ENCODE data around the gene NAV2. TPM values are rescaled to one million over a fixed set of nuclear protein-coding genes. Genes with fewer than 3 reads are reported as not detected.

Gene NAV2
- total RNA-seq, 1 experiment from 2014 or later: 1.8 TPM

DNA sequence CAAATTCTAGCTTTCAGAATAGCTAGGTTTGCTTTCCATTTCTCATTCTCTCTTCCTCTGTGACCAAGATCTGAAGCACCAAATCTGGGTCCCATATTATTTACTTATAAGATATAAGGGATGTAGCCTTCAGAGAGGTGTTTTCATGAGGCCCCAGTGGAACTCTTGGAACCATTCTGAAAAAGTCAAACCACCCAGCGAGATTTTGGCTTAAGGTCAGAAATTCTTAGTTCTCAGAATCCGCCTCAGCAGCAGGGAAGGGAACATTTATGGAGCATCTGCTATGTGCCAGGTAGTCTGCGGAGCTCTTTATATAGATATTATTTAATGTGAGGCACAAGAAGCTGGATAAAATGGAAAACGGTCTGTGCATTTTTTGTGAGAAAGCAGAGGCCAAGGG is 6.3 kb downstream of the NAV2 start:
- no peak for DNase-seq (ENCODE audit: low read depth)

DNA sequence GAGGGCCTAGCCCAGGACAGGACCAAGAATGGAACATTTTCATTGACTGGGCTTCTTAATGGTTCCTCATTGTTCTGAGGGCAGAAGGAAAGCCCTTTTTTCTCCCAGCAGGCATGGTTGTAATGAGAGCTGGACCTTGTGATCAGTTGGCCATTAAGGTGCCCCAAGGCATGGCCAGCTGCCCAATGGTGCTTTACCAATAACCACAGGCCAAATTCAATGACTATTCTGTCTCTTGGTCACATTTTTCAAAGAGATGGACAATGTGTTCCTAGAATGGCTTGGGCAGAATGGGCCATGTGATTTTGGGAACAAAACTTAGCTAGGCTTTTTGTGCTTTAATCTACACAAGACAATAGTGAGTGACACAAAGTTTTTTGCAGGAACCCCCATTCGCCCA is 7.3 kb downstream of the NAV2 start:
- DNase-seq (ENCODE audit: low read depth): no peak

DNA sequence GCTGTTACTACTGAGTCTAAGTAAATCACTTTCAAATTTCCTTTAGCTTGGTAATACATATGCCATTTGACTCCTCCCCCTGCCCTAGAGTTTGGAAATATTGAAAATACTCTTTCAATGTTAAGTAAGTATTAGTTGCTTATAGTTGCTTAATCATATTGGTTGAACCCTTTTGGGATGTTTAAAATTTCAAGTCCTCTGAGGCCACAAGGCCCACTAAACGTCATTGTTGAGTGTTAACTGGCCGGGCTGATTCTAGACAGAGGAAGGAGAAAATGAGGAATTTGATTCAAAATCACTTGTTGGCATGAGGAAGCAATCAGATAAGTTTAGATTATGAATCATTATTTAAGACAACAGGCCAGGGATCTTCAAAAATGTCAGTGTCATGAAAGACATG is 8.5 kb downstream of the NAV2 start:
- DNase-seq (ENCODE audit: low read depth): no peak

DNA sequence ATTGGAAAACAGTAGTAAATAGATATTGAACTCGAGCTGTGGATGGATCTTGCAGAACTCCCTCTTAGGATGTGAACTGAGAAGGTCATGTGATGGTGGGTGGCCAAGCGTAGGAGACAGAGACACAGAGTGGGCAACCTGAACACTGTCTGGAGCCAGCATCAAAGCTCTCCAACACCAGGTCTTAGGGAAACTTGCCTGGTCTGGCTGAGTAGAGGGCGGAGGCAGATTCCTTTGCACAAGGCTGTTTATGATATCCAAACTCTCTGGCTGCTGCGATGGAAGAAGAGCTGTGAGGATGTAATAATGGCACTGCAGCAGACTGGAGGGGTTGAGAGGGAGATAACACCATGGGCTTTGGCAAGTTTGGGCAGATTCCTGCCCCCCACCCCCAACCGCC is 10.1 kb downstream of the NAV2 start:
- DNase-seq (ENCODE audit: low read depth): no peak

DNA sequence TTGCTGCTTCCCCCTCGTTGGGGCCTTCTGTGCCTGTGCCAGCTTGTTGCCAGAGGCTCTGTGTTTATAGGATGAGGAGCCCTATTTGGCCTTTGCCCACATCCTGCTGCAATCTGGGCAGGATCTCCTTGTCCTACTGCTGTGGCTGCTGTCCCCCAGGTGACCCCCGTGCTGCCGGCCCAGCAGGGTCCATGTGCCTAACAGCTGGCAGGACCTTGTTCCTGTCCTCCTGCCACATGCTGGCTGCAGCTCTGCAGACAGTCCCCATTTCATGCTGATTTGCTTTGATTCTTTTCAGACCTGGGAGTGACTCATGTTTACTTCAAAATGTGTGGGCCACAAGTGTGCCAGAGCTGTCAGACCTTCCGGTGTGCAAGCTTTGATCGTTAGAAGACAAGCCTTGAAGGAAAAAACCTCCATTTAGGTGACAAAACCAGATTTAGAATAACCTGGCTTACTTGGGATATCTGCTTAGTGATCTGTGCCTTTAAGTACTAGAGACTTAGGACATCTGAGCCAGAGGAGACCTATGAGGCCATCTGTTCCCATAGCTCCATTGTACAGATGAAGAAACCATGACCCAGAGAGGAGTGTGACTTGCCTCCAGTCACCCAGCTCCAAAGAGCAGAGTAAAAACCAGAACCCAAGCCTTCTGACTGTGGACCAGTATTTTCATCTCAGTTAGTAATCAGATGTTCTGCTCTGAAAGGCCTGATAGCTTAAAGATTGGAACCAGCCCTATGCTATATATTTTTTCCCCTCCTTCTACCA is 11.1 kb downstream of the NAV2 start:
- peak; percentile 66 for DNase-seq (ENCODE audit: low read depth)

DNA sequence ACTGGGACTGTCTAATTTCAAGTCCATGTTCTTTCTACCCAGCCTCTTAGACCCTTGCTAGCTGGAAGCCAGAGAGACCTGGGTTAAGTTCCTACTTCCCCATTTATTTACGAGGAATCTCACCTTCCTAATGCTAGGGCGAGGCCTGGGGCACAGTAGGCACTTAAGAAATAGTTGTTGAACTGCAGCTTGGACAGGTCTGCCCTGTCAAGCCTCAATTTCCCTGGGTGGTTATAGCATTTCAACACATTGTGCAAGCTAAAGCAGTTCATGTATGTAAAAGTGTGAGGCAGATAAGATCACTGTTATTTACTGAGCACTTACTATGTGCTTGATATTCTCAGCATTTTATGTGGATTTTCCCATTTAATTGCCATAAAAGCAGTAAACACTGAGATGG is 12.1 kb downstream of the NAV2 start:
- no peak for DNase-seq (ENCODE audit: low read depth)

DNA sequence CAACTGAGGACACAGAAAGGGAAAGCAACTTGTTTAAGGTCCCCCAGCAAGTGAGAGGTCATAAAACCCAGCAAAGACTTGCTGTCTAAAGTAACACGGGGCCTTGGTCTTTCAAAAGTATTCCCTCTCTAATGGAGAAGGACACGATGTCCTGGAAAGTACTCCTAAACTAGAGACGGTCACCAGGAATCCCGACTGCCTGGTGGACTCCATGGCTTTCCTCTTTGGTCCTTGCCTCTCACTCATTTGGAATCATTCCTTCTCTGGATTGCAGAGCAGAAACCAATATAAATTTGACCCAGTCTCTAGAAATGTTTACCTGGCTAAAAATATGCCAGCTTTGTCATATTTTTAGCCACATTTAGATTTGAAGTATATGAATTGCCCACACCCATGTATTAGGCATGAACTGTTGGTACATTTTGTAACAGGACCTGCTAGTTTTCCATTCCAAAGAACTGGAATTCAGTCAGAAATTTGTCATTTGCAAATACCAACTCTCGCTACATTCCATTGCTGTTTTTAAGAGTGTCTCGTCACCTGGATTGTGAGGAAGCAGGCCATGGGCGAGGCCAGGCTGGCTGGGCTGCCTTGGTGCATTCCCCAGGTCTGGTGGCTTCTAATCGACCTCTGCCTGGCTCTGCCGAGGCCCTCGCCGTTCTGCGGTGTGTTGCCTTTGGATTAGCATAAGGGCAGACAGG is 12.9 kb downstream of the NAV2 start:
- DNase-seq (ENCODE audit: low read depth): no peak

DNA sequence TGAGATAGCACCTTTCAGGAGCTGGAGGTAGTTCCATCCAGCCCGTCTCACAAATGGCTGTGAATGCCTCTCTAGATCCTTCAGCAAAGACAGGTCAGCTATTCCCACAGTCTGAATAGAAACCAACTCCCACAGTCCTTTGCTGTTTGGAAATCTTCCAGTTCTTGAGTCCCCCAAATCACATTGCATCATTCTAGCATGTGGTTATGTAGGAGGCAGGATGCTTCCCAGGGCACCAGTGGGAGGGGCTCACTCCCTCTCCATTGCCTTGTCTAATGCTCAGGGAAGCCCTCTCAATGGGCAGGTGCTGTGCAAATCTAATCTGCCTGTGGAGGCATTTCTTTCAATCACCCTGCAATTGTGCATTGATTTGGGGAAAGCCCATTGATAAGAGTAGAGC is 14.6 kb downstream of the NAV2 start:
- DNase-seq (ENCODE audit: low read depth): peak; percentile 39

DNA sequence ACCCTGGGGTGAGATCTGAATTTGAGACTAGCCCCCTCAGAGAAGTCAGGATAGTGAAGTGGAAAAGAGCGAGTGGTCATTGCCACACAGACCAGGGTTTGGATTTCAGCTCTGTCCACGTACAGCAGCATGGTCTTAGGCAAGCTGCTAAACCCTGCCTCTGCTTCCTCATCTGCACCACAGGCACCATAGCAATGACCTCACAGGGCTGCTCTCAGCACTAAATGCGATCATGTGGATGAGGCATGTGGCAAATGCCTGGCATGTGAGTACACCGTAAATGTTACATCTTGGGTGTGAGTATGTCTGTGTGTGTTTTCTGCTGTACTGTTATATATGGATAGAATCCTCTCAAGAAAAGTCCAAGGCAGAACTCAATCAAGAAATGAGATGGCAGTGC is 15.8 kb downstream of the NAV2 start:
- DNase-seq (ENCODE audit: low read depth): no peak

DNA sequence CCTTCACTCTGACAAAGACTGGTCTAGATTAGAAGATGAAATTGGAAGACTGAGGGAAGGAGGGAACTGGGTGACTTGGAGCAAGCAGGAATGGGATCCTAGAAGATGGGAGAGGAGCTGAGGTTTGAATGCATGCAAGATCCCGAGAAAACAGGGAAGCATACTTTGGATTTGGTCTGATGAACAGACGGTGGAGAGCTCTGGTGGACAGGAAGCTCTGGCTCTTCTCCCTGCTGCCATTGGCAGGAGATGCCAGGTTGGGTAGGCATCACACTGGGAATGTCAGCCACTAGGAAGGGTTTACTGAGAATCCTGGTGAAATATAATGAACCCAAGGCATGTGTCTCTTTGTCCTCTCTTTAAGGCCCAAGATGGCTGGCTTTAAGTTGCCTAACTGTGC is 16.5 kb downstream of the NAV2 start:
- no peak for DNase-seq (ENCODE audit: low read depth)

DNA sequence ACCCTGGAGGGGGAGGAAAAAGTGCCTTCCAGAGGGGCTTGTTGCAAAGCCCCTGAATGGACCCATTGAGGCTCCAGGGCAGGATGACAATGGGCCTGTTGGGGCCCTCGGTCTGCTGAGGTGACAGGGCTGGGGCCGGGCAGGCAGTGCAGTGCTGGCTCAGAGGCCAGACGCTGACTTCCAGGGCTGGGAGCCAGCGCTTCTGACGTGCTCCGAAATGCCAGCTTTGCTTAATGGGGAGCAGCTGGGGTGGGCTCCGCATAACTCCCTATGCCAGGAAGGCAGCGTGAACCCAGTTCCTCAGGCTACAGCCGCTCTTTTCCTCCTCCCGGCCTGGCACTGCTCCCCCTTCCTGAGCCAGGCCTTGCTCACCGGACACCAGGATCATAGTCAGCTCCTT is 17.7 kb downstream of the NAV2 start:
- no peak for DNase-seq (ENCODE audit: low read depth)

DNA sequence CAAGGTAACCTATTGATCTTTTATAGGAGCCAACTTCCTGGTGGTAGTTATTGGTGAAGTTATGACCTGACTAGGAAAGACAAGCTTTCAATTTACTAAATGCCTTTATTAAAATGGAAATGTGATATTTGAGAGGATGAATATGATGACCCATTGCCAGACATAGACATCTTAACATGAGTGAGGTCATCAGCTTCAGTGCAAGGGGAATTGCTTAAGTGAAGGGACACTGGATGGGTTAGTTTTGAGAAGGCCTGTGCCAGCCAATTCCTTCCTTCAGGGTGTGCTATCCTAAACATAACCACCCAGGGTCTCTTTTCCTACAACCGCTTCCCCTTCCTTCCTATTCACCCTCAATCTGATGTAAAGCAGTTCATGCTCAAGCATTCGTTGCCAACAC is 21.5 kb downstream of the NAV2 start:
- DNase-seq (ENCODE audit: low read depth): no peak

DNA sequence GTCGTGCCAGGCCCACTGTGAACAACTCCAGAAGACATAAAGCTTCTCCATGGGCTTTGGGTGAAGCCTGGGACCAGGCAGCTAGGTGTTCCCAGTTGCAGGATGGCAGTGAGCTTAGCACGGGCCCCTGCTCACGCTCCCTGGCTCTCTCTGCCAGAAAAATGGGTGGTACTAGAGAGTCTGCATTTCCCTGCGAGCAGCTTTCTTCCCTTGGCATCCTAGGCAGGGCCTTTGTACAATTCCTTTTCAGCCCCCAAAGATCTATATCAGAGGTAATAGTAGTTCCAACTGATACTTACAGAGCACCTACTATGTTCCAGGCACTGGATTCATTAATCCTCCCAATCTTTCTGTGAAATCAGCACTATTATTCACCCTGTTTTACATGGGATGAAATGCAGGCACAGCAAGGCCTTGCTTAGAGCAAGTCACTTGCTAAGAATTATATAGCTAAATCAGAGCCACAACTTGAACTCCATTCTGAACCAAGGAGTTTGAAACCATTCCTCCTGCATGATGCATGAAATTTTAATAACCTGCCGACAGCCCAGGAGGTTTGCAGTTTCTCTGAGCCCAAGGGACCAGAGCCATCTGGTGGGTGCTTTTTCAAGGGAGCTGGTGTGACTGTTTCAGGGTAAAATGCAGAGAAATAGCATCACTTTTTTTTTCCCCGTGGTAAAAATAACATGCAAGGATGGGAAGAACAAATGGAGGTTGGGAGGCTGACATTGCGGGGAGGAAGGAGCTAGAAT is 22.7 kb downstream of the NAV2 start:
- DNase-seq (ENCODE audit: low read depth): no peak

DNA sequence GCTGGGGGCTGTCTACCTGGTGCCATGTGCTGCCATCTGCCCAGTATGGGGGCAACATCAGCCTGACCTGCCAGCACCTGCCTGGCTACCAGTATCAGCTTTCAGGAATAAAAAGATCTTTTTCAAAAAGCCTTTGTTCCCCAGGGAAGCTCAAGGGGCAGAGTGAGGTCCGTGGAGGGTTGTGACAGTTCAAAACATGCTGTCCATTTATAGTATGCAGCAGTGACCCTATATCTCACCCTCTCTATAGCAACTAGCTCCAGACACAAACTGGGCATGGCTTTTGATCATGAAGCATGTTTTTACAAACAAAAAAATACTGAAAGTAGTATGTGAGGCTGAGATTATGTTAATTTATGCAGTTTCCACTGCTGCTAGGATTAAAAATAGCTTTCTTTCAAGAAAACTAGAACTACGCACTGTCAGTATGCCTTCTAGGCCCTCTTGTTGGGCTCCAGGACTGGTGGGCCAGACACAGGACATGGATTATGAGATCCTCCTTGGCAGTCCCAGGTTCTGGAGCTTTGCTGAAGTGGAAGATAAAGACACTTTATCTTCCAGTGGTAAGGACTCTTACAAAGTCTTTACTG is 23.4 kb downstream of the NAV2 start:
- no peak for DNase-seq (ENCODE audit: low read depth)

DNA sequence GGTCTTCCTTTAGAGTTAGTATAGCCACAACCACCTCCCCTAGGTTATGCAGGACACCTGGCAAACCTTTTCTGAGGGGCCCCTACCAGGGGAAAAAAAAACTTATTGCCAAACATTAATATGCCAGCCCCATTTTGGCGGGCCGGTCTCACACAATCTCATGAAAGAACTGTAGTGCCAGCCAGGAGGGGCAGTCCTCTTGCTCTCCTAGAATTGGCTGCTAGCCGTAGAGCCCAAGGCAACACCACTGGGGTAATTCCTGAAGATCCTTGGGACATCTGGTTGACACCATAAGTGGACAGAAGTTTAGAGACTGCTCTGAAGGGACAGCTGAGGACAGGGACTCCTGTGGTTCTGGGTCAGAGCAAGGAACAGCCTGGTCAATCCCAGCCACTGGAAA is 24.2 kb downstream of the NAV2 start:
- no peak for DNase-seq (ENCODE audit: low read depth)

DNA sequence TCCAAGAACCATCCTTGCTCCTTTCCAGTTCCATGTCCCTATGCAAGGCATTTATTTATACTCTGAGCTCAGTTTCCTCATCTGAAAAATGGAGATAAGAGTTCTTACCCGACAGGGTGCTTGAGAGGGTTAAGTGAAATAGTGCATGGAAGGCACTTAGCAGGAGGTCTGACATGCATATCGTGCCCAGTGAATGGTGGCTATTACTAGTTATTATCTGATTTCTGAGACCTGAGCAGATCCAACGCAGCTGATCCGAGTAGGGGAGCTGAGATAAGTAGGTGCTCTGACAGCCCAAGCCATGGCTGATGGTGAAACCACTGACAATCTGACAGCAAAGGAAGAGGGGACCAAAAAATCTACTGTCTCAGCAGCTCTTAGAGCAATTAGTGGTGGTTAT is 24.9 kb downstream of the NAV2 start:
- DNase-seq (ENCODE audit: low read depth): no peak

DNA sequence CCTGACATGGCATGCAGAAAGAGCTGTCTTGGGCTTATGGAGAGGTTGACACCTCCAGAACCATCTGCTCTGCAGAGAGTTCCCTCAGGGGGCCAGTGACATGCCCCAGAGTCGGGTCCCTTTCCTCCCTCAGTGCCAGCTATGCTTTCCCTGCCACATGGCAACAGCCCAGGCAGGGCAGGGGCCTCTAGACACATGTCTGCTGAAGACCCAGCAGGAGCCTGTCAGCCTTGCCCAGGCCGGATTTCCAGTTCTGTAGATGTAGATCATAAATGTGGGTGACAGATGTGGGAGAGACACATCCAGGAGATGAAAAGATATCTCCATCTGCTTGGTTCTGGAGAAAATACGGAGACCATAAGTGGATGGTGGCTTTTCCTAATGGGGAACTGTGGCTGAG is 25.5 kb downstream of the NAV2 start:
- DNase-seq (ENCODE audit: low read depth): no peak

DNA sequence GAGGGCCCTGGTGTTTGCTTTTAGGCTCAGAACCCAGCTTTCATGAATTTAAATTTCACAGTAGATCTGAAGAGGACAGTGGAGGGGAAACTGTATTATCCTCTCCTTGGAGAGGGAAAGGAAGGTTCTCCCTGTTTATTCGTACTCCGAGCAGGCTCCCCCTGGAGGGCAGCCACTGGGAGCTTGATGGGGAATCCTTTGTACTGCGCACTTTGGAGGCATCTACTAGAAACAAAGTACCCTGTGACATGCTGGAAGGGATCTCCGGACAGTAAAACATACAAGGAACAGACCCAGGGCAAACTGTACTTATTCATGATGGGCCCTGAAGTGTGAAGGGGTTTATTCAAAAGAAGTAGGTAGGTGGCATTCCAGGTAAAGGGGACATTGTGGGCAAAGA is 27.2 kb downstream of the NAV2 start:
- DNase-seq (ENCODE audit: low read depth): no peak

DNA sequence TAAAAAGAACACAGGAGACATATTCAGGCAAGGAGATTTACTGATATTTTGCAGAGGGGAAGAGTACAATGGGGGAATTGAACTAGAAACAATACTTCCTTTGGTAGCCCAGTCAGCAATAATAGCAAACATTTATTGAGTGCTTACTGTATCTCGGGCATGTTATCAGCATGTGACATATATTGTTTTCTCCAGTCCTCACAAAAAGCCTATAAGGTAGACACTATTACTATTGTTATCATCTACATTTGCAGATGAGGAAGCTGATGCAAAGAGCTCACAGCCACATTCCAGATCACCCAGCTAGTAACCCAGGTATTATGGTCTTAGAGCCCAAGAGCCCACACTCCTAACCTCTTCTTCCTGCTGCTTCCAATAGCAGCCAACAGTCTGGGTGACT is 27.9 kb downstream of the NAV2 start:
- DNase-seq (ENCODE audit: low read depth): no peak

DNA sequence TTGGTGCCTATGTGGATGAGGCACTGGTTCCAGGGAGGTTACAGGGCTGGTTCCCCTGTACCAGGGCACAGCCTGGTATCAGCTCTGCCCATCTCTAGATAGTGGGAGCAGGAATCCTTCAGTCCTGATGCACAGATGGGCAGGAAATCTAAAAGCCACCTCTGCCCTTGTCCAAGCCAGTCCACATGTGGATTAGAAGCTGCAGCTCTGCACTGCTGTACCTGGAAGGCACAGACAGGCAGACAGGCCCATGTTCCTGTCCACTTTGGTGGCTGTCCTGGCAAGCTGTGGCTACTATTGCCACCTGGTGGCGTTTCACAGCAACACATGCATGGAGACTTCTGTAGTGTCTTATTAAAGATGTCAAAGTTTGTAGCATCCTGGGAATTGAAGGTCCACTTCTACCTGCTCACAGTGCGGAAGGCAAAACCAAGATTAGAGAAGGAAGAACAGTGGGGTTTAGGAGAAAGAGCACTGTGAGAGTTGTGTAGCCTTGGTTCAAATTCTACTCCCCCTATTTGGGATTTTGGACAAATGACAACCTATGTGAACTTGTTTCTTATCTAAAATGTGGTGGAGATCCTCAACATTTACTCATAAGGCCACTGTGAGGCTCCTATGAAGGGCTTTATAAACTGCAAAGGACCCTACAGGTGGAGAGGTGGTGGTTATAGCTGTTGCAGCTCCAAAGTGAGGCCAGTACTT is 30.1 kb downstream of the NAV2 start:
- DNase-seq (ENCODE audit: low read depth): peak; percentile 74

DNA sequence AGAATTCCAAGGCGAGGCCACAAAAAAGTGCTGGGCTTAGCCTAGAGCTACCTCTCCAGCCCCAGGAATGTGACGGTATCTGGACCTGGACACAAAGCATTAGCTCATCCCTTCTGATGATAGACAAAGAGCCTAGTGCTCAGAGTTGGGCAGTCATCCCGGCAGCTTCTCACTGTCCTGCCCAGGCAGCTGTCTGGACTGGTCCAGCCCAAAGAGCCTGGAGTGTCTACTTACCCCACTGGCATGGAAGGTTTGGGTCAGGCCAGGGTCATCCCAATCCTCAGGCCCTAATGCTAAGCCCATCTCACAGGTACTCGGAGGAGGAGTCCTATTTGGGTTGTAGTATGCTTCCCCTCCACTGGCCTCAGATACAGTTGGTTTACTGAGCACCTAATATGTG is 31.0 kb downstream of the NAV2 start:
- no peak for DNase-seq (ENCODE audit: low read depth)

DNA sequence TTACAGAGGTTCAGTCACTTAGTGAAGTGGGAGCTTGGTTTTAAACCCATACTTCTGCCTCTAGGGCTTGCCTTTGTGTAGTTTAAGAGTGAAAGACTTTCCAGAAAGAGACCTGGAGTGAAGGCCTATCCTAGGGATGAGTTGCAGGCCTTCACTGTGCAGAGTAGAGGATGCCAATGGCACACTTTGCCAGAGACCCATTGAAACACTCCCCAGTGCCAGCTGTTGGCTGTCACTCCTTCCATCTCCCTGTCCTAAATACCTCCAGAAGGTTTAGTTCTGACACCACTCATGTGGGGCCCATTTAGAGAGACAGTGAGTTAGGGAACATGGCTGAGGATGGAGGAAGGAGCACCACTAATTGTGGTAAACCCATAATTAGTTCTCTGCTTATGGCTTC is 31.5 kb downstream of the NAV2 start:
- DNase-seq (ENCODE audit: low read depth): no peak

Measured in Daoy (cell line).